Cardiac muscle cell (in vitro differentiated cells and primary cell): ENCODE results near the gene CNOT2. TPM values are rescaled to one million over a fixed set of nuclear protein-coding genes. Genes with fewer than 3 reads are reported as not detected.
A peak's percentile ranks its signal among the peaks of the same experiment; 100 is the strongest.

Source experiments
- DNase-seq, 2 donors: peaks; one replicate each; pipeline versions ENCODE4 v3.0.0 to v3.0.0-alpha.2; 2010 to 2017; ENCODE audit warnings: low read depth in 1 of 2, low spot score in 1 of 2
- H3K27ac ChIP-seq: fragments of 200-600 bp; sonication (generic); 2 replicates; pipeline ENCODE4 v1.5.1; 2016
- H3K27me3 ChIP-seq: fragments of 200-600 bp; sonication (generic); 2 replicates; pipeline ENCODE4 v1.6.0; 2016; ENCODE audit warnings: control low read depth
- H3K36me3 ChIP-seq: fragments of 200-600 bp; sonication (generic); 2 replicates; pipeline ENCODE4 v1.5.1; 2016; ENCODE audit warnings: control low read depth
- H3K4me1 ChIP-seq: fragments of 200-600 bp; sonication (generic); 2 replicates; pipeline ENCODE4 v1.8.1; 2017; ENCODE audit warnings: low read depth, mild to moderate bottlenecking, mixed run types
- H3K4me3 ChIP-seq: fragments of 200-600 bp; sonication (generic); 2 replicates; pipeline ENCODE4 v1.5.1; 2016; ENCODE audit warnings: mild to moderate bottlenecking
- H3K9me3 ChIP-seq: fragments of 200-600 bp; sonication (generic); 2 replicates; pipeline ENCODE4 v1.5.1; 2017; ENCODE audit warnings: low read depth, mild to moderate bottlenecking, control low read depth
- CTCF ChIP-seq: IDR thresholded peaks from 2 replicates; pipeline ENCODE4 v1.5.1; 2012; ENCODE audit warnings: low read depth, mild to moderate bottlenecking, low read length
- polyA plus RNA-seq: library from polyadenylated mRNA; unstranded; fragments of >200 nt; fragmentation: Nextera tagmentation; extraction: Ambion mirVana; gene quantifications from 2 replicates; pipeline ENCODE4 v1.2.1, GENCODE V29; 2016
- total RNA-seq: library from RNA; depleted of rRNA; stranded (reverse); fragments of >200 nt; gene quantifications from 2 replicates; pipeline ENCODE4 v1.2.3, GENCODE V29; 2016

Gene CNOT2, protein sequence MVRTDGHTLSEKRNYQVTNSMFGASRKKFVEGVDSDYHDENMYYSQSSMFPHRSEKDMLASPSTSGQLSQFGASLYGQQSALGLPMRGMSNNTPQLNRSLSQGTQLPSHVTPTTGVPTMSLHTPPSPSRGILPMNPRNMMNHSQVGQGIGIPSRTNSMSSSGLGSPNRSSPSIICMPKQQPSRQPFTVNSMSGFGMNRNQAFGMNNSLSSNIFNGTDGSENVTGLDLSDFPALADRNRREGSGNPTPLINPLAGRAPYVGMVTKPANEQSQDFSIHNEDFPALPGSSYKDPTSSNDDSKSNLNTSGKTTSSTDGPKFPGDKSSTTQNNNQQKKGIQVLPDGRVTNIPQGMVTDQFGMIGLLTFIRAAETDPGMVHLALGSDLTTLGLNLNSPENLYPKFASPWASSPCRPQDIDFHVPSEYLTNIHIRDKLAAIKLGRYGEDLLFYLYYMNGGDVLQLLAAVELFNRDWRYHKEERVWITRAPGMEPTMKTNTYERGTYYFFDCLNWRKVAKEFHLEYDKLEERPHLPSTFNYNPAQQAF
- total RNA-seq (88.2 and 113 TPM in 2 replicates), polyA plus RNA-seq (77.6 and 98.8 TPM in 2 replicates)

DNA sequence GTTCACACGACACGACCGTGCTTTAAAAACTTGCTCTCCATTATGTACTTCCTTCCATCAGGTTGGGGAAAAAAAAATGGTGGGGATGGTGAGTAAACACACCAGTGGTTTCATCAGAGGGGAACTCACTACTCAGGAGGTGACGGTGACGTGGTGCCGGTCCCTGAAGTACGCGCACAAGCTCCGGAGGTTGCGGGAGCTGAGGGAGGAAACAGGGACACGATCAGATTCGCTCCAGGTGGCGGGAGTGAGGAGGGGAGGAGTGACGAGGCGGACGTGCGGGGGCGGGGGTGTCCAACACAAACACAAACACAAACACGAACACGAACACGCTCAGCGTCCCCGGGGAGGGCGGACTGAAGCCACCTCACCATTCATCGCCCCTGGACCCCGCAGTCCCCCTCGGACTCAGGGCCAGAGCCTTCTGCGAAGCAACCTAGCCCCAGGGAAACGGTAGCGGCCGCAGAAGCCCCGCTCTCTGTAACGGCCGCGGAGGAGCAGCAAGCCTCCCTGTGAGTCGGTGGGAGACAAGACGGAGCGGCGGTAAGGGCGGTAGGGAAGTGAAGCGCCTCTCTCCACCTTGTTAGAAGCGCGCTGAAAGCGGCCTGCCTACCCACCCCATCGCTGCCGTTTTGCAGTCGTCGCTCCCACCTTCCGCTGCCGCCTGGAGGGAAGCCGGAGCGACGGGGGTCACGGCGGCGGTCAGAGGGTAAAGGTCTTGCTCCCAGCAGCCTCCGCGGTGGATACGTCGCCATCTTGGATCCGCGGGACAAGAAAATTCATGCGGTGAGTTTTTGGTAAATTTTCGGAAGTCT lies at the start of gene CNOT2:
Gene CNOT2, plus strand, starts transcription at position 739 of the 815 bp plus-strand sequence. CDS start 34,794 bp downstream, outside the sequence.
- Histone ChIP-seq H3K9me3 (no peaks in the 10 kb centered on the region), H3K27me3 (no peaks in the 10 kb centered on the region), H3K36me3 (no peaks in the 10 kb centered on the region), H3K27ac (peak within 1 kb of the TSS; percentile 99), H3K4me3 (peak within 1 kb of the TSS; percentile 83), H3K4me1 (peaks cover 23% of the 10 kb centered on the region)
- DNase-seq, result peak; percentile 91 to 93
- no peak for TF ChIP-seq CTCF

- Histone ChIP-seq H3K27ac (no peak overlapping the region), H3K36me3 (no peaks in the 10 kb centered on the region), H3K9me3 (no peaks in the 10 kb centered on the region), H3K27me3 (no peaks in the 10 kb centered on the region), H3K4me3 (no peak overlapping the region), H3K4me1 (no peaks in the 10 kb centered on the region)
- DNase-seq, result no peak
- no peak for TF ChIP-seq CTCF
These were observed 49.2 kb upstream of the CNOT2 start for GRCh38 chr12:70194076-70194475.

GRCh38 chr12:70196811-70197281 lies 46.4 kb upstream of the CNOT2 start:
- H3K27me3 ChIP-seq, result no peaks in the 10 kb centered on the region
- peak in 1 of 2 donors; percentile 61 for DNase-seq
- no peaks in the 10 kb centered on the region for H3K36me3 ChIP-seq
- no peaks in the 10 kb centered on the region for H3K4me1 ChIP-seq
- no peak overlapping the region for H3K4me3 ChIP-seq
- no peak for TF ChIP-seq CTCF
- H3K9me3 ChIP-seq, result no peaks in the 10 kb centered on the region
- H3K27ac ChIP-seq, result no peak overlapping the region

- Histone ChIP-seq H3K4me1 (no peaks in the 10 kb centered on the region), H3K27ac (no peak overlapping the region), H3K27me3 (no peaks in the 10 kb centered on the region), H3K4me3 (no peak overlapping the region), H3K36me3 (no peaks in the 10 kb centered on the region), H3K9me3 (no peaks in the 10 kb centered on the region)
- no peak for TF ChIP-seq CTCF
- DNase-seq, result peak in 1 of 2 donors; percentile 76
These were observed 45.9 kb upstream of the CNOT2 start for GRCh38 chr12:70197345-70197744.

DNA sequence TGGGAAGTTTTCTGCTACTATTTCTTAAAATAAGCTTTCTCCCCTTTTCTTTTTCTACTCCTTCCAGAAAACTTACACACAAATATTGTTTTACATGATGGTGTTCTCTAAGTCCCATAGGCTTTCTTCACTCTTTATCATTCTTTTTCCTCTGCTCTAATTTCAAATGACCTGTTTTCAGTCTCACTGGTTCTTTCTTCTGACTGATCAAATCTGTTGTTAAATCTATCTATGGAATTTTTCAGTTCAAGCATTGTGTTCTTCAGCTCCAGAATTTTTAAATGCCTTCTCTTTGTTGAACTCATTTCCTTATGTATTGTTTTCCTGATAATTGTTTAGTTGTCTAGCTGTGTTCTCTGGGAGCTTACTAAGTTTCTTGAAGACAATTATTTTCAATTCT lies 29.5 kb upstream of the CNOT2 start:
- H3K36me3 ChIP-seq, result no peaks in the 10 kb centered on the region
- DNase-seq, result no peak
- H3K27me3 ChIP-seq, result no peaks in the 10 kb centered on the region
- H3K9me3 ChIP-seq, result no peaks in the 10 kb centered on the region
- H3K27ac ChIP-seq, result no peak overlapping the region
- H3K4me1 ChIP-seq, result no peaks in the 10 kb centered on the region
- no peak for TF ChIP-seq CTCF
- no peak overlapping the region for H3K4me3 ChIP-seq
